Body of pancreas (tissue), 4 donors: ENCODE results near the gene RREB1.

Source experiments
- POLR2A ChIP-seq, 3 donors: fragments of 450-650 bp; IDR thresholded peaks; one replicate each; pipeline ENCODE4 v1.6.1; 2016; ENCODE audit warnings: antibody characterized with exemption in 3 of 3, mild to moderate bottlenecking in 2 of 3
- TF ChIP-seq, protein P1 (sequence below), 7 experiments: fragments of 450-650 bp in 4 of 7; fragments of 200-600 bp in 3 of 7; sonication (generic) in 3 of 7; IDR thresholded peaks; one replicate each; pipeline ENCODE4 v1.5.1; 2016 to 2019; ENCODE audit warnings: antibody characterized with exemption in 7 of 7

DNA sequence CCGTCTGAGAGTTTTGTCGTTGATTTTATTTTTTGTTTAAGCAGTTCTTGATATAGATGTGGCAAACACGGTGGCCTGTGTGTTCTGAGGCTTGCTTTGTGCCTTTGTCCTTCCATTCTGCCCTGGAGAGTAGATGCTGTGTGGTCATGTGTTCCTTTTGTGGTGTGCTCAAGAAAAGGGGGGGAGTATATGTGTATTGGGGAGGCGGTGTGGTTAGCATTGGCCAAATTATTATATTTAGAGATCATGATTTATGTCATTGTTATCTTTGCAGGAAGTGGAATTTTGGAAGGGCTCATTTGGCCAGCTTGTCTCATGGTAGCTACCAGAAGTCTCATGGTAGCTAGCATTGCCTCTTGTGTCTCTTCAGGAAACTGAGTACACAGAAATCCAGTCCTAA is 16.4 kb downstream of the RREB1 start:
- TF ChIP-seq, protein P1, sequence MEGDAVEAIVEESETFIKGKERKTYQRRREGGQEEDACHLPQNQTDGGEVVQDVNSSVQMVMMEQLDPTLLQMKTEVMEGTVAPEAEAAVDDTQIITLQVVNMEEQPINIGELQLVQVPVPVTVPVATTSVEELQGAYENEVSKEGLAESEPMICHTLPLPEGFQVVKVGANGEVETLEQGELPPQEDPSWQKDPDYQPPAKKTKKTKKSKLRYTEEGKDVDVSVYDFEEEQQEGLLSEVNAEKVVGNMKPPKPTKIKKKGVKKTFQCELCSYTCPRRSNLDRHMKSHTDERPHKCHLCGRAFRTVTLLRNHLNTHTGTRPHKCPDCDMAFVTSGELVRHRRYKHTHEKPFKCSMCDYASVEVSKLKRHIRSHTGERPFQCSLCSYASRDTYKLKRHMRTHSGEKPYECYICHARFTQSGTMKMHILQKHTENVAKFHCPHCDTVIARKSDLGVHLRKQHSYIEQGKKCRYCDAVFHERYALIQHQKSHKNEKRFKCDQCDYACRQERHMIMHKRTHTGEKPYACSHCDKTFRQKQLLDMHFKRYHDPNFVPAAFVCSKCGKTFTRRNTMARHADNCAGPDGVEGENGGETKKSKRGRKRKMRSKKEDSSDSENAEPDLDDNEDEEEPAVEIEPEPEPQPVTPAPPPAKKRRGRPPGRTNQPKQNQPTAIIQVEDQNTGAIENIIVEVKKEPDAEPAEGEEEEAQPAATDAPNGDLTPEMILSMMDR (IDR thresholded peaks at IDR 0.05): no peak
- TF ChIP-seq POLR2A (IDR thresholded peaks at IDR 0.05): no peak
